NCI-H187 treated with DMSO at 0.1 percent for 48 hours (cell line): ENCODE data around the gene BLM.

Source experiments
- DNase-seq: peaks from one replicate; lab custom pipeline; 2025; lab: John Stamatoyannopoulos, UW

BLM gene

GRCh38 chr15:90691982-90692773 is 25.0 kb upstream of the BLM start:
- no peak for DNase-seq

GRCh38 chr15:90694987-90695386 is 22.2 kb upstream of the BLM start:
- no peak for DNase-seq

GRCh38 chr15:90697175-90697574 is 20.0 kb upstream of the BLM start:
- DNase-seq: no peak

GRCh38 chr15:90698629-90699028 is 18.5 kb upstream of the BLM start:
- no peak for DNase-seq

- no peak for DNase-seq
Measured at GRCh38 chr15:90701048-90701447, 16.1 kb upstream of the BLM start.

GRCh38 chr15:90701880-90702630 is 15.1 kb upstream of the BLM start:
- DNase-seq: no peak

GRCh38 chr15:90703455-90703854 is 13.7 kb upstream of the BLM start:
- DNase-seq: no peak

- no peak for DNase-seq
Measured at GRCh38 chr15:90705212-90705611, 11.9 kb upstream of the BLM start.

GRCh38 chr15:90706394-90707327 is 10.5 kb upstream of the BLM start:
- no peak for DNase-seq

GRCh38 chr15:90707489-90707888 is 9.7 kb upstream of the BLM start:
- no peak for DNase-seq

GRCh38 chr15:90708516-90708915 is 8.6 kb upstream of the BLM start:
- peak; percentile 45 for DNase-seq

- no peak for DNase-seq
Measured at GRCh38 chr15:90709278-90709677, 7.9 kb upstream of the BLM start.

- DNase-seq: no peak
Measured at GRCh38 chr15:90710436-90711027, 6.6 kb upstream of the BLM start.

- DNase-seq: peak; percentile 83
Measured at GRCh38 chr15:90711418-90711824, 5.7 kb upstream of the BLM start.

GRCh38 chr15:90711842-90712241 is 5.3 kb upstream of the BLM start:
- DNase-seq: no peak

- DNase-seq: no peak
Measured at GRCh38 chr15:90713081-90713480, 4.1 kb upstream of the BLM start.

GRCh38 chr15:90716317-90716975 is 700 bp upstream of the BLM start:
- no peak for DNase-seq

- no peak for DNase-seq
Measured at GRCh38 chr15:90718232-90718631, 1.1 kb downstream of the BLM start.

GRCh38 chr15:90720131-90720530 is 3.0 kb downstream of the BLM start:
- DNase-seq: no peak

- DNase-seq: no peak
Measured at GRCh38 chr15:90729261-90729660, 12.1 kb downstream of the BLM start.

GRCh38 chr15:90730290-90730689 is 13.1 kb downstream of the BLM start:
- DNase-seq: no peak
